Erythroblast (primary cell): ENCODE results near the gene LENG9.

ENCODE experiments used
- DNase-seq, 2 experiments: peaks; one replicate each; lab custom pipeline; 2025; lab: John Stamatoyannopoulos, UW
- GATA1 ChIP-seq: IDR thresholded peaks from 2 replicates; pipeline ENCODE4 v1.6.1; 2011; ENCODE audit warnings: low read depth, mild to moderate bottlenecking, control low read depth, low read length, moderate library complexity
- POLR2A ChIP-seq: IDR thresholded peaks from 2 replicates; pipeline ENCODE4 v1.6.1; 2011; ENCODE audit warnings: mild to moderate bottlenecking, low read length

Gene LENG9

GRCh38 chr19:54458648-54459281, 4.8 kb downstream of the LENG9 start:
- DNase-seq: no peak

GRCh38 chr19:54457773-54458647, 5.6 kb downstream of the LENG9 start:
- DNase-seq: no peak
- TF ChIP-seq POLR2A (no peak), GATA1 (no peak)

More at GRCh38 chr19:54458648-54459281, 4.8 kb downstream of the LENG9 start:
- TF ChIP-seq GATA1: no peak
- no peak for TF ChIP-seq POLR2A

GRCh38 chr19:54456423-54457373, 6.9 kb downstream of the LENG9 start:
- no peak for DNase-seq
- no peak for TF ChIP-seq GATA1
- no peak for TF ChIP-seq POLR2A

GRCh38 chr19:54455786-54456422, 7.7 kb downstream of the LENG9 start:
- DNase-seq: no peak
- no peak for TF ChIP-seq GATA1
- no peak for TF ChIP-seq POLR2A

GRCh38 chr19:54454781-54455675, 8.6 kb downstream of the LENG9 start:
- TF ChIP-seq POLR2A (no peak), GATA1 (no peak)
- no peak for DNase-seq

GRCh38 chr19:54453921-54454780, 9.4 kb downstream of the LENG9 start:
- TF ChIP-seq POLR2A: no peak
- no peak for TF ChIP-seq GATA1
- no peak for DNase-seq

- no peak for TF ChIP-seq GATA1
- TF ChIP-seq POLR2A: no peak
- DNase-seq: no peak
Observed at GRCh38 chr19:54452626-54453025, 11.0 kb downstream of the LENG9 start.

- DNase-seq: no peak
- no peak for TF ChIP-seq GATA1
- TF ChIP-seq POLR2A: no peak
Observed at GRCh38 chr19:54451997-54452396, 11.6 kb downstream of the LENG9 start.

GRCh38 chr19:54451331-54451871, 12.2 kb downstream of the LENG9 start:
- no peak for DNase-seq
- TF ChIP-seq POLR2A (no peak), GATA1 (no peak)

- no peak for TF ChIP-seq POLR2A
- TF ChIP-seq GATA1: no peak
- DNase-seq: no peak
Observed at GRCh38 chr19:54449701-54450069, 13.9 kb downstream of the LENG9 start.
